GM21723 (cell line): ENCODE results near the gene ATXN7L1.

Experiments used
- ATAC-seq: cut with Tn5 transposase; IDR thresholded peaks from one replicate; pipeline ENCODE4 v1.9.1; 2021; ENCODE audit warnings: mild to moderate bottlenecking, moderate library complexity; ENCODE audit not compliant: unreplicated experiment

Gene ATXN7L1

DNA sequence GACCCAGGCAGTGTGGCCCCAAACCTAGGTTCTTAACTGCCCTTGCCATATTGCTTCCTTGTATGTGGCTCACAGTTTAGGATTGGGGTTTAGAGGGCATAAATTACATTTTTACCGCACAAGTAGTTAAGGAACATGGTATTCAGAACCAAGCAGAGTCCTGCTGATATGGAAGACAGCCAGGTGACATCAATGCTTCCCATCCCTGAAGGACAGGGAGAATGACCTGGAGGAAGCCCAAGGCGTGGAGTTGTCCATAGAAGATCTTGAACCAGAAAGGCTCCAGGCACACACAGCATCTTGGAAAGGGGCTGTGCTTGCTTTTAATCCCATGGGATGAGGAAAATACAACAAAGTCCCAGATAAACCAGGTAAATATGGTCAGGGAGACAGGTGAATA, 48.3 kb downstream of the ATXN7L1 start:
- no peak for ATAC-seq

DNA sequence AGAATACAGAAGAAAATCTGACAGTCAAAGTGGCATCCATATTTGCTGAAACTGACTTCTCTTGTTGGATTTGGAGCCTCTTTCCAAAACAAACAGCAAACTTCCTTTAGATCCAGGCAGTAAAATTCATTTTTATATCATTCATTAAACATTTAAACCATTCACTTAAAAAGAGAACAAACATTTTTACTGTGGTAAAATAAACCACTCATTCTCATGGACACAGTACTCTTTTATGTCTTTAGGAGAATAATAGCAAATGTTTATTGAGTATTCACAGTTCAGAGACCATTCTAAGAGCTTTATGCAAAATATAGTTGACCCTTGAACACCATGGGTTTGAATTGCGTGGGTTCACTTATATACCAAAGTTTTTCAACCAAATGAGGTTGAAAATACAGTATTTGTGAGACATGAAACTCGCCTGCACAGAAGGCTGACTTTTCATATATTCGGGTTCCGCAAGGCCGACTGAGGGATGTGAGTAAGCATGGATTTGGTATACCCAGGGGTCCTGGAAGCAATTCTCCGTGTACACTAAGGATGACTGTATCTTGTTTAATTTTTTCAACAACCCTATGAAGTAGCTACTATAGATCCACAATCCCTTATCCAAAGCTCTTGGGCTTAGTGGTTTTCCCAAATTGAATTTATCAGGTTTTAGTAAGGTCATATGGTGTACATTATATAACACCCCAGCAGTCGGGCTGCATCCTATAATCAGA, 49.1 kb downstream of the ATXN7L1 start:
- ATAC-seq, result no peak

DNA sequence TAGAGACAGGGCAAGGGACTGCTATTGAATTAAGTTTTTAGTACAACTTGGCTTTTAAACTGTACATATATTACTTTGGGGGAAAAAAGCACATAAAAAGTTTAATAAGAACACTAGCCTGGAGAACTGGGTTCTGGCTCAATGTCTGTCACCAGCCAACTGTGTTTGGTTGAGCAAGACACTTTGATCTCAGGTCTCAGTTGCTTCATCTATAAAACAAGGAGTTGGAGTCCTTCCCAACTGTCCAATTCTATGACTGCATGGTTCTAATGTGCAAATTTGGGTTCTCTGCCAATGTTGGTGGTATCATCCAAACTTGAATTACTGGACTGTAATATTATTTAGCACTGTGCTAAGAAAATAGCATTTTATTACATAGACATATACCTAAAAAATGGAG, 50.3 kb downstream of the ATXN7L1 start:
- ATAC-seq, result no peak

DNA sequence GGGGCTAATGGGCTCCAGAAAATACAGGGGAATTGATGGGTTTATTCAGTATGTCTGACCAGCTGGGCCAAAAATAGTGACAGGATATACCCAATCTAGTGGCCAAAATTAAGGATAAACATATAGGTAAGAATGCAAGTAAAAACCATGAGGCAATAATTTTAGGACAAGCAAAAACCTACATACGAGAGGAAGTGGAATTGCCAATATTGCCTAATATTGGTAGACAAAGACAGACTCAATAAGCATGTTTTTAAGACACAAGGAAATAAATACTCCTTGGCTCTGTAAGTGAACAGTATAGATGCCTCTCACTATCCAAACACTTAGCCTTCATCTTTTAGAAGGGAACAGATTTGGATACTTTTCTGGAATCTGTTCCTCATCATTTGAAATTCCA, 51.0 kb downstream of the ATXN7L1 start:
- no peak for ATAC-seq

DNA sequence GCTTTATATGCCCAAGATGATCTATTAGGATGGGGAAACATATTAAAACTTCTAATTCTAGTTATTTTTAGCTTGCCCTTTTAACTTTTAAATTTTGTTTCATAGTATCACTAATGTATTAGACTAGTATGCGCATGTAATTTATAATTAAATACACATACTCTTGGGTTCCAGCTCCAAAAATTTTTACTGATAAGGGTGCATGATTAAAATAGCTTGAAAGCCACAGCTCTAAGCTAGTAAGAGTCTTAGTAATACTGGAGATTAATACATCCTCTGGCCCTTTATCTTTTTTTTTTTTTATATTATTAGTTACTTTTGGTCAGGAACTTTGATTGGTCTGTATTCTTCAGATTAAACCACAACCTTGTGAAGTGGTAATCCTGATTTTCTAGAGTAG, 53.6 kb downstream of the ATXN7L1 start:
- no peak for ATAC-seq

DNA sequence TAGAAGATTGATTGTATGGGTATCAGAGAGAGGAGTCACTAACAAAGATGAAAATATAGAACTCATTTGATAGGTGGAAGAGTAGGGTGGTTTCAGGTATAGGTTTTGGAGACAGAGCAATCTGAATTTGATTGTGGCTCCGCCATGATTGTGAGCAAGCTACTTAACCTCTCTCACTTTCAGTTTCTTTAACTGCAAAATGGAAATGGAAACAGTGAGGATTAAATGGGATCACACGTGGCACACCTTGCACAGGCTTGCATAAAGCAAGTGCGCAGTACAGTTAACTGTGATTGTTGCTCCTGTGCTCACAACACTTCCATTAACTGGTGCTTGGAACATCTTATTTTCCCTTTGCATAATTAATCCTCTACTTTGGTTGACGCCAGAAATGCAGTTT, 54.9 kb downstream of the ATXN7L1 start:
- ATAC-seq, result no peak

DNA sequence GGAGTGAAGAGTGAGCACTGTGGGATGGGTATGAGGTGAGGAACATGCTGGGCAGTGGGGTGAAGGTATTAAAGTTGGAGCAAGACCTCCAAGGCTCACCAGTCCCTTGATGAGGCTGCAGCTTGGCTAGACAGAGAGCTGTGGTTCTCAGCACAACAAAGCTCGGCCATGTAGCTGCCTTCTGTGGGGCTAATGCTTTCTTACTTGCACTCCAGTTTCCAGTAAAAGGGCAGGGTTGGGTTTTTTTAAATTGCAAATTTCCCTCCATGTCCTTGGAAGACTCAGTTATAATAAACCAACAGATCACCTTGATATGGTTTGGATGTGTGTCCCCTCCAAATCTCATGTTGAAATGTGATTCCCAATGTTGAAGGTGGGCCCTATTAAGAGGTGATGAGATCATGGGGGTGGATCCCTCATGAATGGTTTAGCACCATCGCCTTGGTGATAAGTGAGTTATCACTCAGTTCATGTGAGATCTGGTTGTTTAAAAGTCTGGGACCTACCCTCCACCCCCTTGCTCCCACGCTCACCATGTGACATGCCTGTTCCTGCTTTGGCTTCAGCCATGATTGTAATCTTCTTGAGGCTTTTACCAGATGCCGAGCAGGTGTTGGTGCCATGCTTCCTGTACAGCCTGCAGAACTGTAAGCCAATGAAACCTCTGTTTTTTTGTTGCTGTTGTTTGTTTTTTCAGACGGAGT, 55.9 kb downstream of the ATXN7L1 start:
- no peak for ATAC-seq

DNA sequence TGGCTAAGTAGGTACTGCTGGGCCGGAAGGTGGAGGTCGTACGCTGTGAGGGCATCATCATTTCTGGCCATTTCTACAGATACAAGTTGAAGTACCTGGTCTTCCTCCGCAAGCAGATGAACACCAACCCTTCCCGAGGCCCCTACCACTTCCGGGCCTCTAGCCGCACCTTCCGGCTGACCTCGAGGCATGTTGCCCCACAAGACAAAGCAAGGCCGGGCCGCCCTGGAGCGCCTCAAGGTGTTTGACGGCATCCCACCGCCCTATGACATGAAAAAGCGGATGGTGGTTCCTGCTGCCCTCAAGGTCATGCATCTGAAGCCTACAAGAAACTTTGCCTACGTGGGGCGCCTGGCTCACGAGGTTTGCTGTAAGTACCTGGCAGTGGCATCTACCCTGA, 56.8 kb downstream of the ATXN7L1 start:
- ATAC-seq, result no peak

DNA sequence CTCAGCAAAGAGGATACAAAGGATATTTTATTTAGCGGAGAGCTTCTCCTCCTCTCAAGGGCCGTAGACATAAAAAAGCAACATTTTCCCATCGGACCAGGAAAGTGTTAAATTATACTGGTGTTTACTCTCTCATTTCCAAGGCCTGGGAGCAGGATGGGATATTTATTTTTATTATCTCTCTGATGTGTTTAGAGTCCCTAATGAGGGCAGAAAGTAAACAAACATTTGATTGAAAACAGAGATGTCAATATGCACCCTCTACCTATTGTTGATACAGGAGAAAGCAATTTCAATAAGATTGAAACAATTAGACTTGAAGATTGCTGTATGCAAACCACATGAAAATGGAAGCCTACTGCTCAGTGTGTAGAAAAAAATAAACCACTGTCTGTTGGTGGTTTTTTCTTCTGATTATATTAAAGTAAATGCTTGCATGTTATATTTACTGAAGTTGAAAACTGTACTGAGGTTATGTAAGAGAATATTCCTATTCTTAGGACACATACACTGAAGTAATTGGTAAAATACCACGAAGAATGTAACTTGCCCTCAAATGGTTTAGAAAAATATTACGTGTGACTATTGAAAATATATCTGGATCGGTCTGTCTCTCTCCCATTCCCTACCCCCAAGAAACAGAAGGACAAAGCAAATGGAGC, 59.3 kb downstream of the ATXN7L1 start:
- ATAC-seq, result no peak

DNA sequence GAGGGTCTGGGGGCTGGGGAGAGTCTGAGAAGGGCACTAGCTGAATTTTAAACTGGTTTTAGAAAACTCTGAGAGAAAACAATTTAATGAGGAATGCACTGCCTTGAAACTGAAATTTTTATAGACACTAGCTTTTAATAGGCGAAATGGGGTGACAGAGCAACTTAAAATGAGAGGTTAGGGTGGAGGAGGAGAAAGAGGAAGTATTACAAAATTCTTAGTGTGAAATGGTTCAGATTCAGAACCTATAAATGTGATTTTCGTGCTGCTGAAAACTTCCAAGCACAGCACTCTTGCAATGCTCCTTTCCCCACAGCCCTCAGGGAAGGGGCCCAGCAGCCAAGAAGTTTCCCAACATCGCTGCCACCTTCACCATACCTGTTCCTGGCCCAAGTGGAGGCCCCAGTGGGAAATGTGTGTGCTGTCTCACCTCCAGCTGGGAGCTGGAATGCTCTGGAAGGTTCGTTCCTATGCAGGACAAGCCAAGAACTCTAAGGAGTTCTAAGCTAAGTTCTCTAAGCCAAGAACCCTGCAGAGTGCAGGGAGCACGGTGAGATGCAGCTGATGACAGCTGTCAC, 60.0 kb downstream of the ATXN7L1 start:
- no peak for ATAC-seq

DNA sequence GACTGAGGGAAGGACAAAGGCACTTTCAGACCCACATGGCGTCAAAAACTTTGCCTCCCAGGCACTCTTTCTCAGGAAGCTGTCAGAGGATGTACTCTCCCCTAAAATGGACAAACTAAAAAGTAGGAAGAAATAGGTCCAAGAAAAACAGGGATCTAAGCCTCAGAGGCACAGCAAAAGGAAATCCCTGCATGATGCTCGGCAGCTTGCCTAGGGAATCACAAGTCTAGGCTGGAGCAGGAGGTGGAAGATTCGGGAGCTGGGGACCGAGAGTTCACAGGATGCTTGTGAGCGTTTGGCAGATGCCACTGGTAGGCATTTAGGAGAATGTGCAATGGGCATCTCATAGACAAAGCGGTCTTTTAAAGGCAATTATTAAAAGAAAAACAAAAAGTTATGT, 60.8 kb downstream of the ATXN7L1 start:
- no peak for ATAC-seq

DNA sequence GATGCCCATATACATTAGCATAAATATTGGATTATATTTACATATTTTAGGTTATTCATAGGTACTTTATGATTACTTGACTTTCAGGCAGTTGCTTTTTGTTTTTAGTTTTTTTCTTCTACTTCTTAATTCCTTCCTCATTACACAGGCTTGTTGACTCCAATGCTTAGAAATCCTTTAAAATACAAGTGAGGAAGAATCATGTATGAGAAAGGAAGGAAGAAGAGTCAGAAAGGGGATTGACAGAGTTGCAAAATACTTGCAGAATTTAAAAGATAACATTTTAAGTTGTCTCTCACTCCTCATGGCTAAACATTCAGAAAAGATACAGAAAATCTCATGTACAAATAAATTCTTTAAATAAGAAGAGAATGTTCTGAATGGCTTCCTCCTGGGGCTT, 61.9 kb downstream of the ATXN7L1 start:
- no peak for ATAC-seq

DNA sequence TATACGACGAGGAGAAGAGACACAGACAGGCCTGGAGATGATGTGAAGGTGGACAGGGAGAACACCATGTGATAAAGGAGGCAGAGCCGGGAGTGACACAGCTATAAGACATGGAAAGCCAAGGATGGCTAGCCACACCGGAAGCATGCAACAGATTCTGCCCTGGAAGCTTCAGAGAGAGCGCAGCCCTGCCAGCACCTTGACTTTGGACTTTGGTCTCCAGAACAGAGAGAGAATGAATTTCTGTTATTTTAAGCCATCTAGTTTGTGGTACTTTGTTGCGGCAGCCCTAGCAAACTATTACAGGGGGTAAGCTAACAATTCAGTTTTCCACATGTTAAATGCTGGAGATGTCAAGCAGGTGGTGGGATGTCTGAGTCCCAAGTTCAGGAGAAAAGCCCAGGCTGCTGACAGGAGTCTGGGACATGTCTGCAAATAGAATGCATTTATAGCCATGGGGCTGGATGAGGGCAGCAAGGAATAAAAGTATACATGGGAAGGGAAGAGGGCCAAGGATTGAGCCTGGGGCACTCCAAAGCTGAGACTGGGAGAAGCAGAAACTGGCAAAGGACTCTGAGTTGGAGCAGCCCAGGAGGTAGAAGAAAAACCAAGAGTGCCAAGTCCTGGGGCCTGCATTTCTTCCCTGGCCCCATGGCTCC, 65.1 kb downstream of the ATXN7L1 start:
- no peak for ATAC-seq

DNA sequence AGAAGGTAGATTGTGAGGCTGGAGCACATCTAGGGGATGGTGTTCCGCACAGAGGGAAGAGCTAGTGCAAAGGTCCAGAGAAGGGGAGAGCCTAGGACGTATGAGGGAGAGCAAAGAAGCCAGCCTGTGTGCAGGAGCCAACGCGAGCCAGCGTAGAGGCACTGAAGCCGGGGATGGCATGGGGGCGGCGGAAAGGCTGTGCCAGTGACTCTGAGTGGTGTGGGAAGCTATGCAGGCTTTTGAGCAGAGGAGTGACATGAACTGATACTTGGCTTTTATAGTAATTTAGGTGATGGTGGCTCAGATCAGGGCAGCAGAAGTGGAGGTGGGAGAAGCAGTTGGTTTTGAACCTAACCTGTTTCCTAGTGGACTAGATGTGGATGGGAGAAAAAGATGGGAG, 65.8 kb downstream of the ATXN7L1 start:
- ATAC-seq, result no peak

DNA sequence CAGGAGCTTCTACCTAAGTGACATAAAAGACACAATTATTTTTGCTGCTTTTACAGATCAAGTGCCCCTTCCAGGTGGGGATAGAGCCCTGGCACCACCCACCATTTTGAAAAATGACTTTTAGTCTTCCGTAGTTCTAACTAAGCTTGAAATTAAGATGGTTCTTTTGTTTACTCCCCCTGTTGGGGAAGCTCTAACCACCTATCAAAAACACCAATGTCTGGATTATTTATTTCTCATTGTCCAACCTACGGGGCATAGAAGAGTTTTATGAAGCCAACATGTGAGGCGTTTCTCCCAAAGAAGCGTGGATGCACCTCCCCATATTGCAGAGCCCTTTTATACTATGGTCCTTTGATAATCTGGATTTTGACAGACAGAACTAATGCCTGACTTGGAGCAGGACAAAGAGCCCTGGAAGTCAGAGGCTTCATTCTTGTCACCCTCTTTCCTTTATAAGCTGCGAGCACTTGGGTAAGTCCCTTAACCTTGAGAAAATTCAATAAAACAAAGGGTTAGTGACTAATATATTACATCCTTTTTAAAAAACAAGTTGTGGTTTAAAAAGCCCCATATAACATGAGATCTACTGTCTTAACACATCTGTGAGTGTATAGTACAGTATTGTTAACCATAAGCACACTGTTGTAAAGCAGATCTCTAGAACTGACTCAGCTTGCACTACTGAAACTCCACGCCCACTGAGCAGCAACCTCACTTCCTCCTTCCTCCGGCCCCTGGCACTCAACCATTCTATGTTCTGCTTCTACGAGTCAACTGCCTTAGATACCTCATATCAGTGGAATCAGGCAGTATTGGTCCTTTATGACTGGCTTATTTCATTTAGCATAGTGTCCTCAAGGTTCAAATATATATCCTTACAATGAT, 67.5 kb downstream of the ATXN7L1 start:
- ATAC-seq, result peak; percentile 97

DNA sequence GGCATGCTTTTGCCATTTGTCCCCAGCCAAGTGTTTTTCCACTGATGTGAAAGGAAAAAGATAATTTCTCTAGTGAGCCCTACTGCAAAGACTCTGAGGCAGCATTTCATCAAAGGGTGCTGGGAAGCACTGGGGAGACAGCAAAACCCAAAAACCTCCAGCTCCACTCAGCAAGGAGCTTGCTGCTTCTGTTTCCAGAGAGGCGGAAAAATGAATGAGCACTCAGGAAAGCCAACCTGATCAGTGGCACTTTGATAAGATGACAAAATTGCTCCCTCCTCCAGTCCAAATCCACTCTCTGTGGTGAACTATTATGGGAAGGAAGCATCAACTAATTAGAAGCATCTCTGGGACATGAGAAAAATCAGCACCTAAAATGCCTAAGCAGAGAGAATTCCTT, 68.2 kb downstream of the ATXN7L1 start:
- no peak for ATAC-seq

DNA sequence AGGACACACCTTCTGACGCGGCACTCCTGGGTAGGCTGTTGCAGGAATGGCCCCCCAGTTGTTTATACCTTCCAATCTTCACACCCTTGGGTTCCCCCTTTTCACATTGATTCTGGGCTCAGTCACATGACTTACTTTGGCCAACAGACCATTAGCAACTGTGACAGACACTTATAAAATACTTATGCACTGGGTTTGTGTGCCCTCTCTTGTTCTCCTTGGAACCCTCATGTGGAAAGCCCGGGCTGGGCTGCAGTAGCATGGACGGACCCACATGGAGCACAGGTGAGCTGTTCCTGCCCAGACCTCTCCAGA, 69.0 kb downstream of the ATXN7L1 start:
- no peak for ATAC-seq

DNA sequence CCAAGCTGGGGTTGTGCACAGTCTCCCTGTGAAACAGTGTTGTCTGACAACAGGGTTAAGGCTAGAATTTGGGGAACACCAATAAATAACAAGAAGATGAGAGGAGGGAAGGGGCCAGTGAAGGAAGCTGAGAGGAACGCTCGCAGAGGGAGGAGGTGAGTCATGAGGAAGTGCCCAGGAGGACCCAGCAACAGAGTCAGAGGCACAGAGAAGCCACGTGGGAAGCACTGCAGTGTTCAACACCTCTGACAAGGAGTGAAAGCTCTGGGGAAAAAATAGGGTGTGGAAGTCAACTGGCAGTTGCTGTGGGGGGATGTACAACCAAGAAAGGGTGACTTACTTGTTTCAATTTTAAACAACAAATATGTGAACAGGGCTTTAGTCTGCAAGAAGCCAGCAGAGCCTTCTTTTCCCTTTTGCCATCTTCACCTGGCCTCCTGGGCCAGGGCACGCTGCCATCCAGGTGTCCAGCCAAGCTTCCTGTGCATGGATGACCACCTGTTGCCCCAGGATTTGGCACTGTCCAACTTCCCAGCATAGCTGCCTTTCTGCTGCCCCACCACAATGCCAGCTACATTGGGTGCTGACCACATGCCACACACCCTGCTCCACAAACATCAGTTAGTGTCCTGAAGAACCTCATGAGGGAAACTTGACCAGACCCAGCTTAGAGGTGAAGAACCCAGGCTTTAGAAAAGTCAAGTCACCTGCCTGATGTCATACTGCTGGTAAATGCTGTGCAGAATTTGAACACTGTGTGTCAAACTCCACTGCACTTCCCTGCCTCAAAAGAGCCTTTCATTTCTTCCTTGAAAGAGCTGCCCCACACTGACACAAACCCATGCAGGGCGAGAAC, 69.6 kb downstream of the ATXN7L1 start:
- ATAC-seq, result peak; percentile 42

DNA sequence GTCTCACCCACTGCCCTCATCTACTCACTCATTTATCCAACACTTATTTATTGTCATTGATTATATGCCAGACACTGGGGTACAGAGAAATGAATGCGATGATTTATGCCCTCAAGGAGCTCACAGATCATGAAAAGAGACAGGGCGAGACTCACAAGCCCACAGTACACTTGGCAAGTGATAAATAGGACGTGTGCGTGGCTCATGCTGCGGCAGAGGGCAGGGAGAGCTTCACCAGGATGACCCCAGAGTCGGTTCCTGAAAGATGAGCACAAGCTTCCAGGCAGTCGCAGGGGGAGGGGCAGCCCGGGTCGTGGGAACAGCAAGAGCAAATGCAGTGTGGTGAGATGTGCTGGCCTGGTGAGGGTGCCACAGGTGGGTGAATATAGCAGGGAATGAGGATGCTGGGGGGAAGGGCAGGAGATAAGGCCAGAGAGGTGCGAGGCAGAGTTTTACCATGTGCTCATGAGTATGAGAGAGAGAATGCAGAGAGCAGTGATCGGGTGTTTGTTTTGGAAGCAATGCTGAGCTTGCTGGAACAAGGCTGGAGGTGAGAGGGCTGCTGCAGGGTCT, 70.9 kb downstream of the ATXN7L1 start:
- no peak for ATAC-seq
